ENCODE data around the gene NF2. TPM values are rescaled to one million over a fixed set of nuclear protein-coding genes. Genes with fewer than 3 reads are reported as not detected.

NF2 gene
- total and polyA plus RNA-seq, 2 of the 8 experiments (the other 6 are each of a cell fraction or from before 2014, with no cell fraction given): 17.6 to 53.6 TPM

DNA sequence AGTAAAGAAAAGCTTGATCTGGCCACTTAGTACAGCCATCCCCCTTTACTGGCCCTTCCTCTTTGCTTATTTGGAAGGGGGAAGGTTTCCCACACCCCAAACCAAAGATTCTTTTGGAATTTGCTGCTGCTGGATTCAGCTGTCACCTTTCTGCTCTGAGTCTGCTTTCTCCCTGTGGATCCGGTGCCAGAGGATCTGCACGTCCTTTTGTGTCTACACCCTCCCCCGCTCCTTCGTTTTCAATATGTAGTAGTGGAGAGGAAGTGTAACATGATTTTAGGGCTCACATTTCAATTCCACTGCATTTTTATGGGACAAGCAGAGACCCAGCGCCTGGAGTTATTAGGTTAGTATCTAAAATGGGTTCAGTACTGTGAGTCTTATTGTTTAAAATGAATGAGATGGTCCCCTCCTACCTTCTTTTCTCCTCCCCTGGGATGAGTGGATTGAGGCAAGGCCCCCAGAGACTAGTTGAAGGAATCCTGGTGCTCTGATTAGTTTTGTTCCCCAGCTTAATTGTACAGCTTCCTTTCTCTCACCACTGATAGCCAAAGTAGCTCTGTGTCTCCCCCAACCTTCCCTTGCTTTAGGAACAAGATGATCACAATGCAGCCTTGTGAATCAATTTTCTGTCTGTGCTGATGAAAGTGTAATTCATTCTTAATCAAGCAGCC is 85.9 kb downstream of the NF2 start:
- H2AK5ac ChIP-seq (ENCODE audit: low read depth, low read length): no peak overlapping the region
- H3K23me2 ChIP-seq (ENCODE audit: low read depth, low read length): no peaks in the 10 kb centered on the region
- no peak overlapping the region for H4K5ac ChIP-seq (ENCODE audit: insufficient read length, low read depth, low read length)
- H3K4ac ChIP-seq (replicated peaks; ENCODE audit: insufficient read length, low read depth, low read length): no peak overlapping the region
- no peak for DNase-seq (ENCODE audit: low read depth in 1 of 2, low spot score in 2 of 2)
- FAIRE-seq: no peak
- H3K4me2 ChIP-seq (ENCODE audit: insufficient read depth in 1 of 2, low read depth in 2 of 2, low read length in 2 of 2): peak overlapping the region in 1 of 2 experiments; percentile 47; a peak in 2 of 4 replicates
- no peak overlapping the region for H3K9ac ChIP-seq (replicated peaks in 1 of 4; ENCODE audit: extremely low read depth in 1 of 4, low read depth in 3 of 4, low read length in 3 of 4)
- H4K91ac ChIP-seq (replicated peaks; ENCODE audit: insufficient read length, low read length): no peak overlapping the region
- peaks cover 12 to 41% (median 28%) of the 10 kb centered on the region in 4 experiments for H3K4me1 ChIP-seq (replicated peaks in 1 of 4; ENCODE audit: control insufficient read depth in 3 of 4, insufficient read depth in 4 of 4, low read length in 3 of 4)
- no peaks in the 10 kb centered on the region; the same call in 1 of the 2 replicates for H3K79me1 ChIP-seq (ENCODE audit: low read depth, low read length)
- H3K56ac ChIP-seq (replicated peaks; ENCODE audit: insufficient read length, low read depth, low read length): no peak overlapping the region
- H2BK15ac ChIP-seq (ENCODE audit: low read length): no peak overlapping the region
- WGBS, 2 experiments (ENCODE audit: extremely low coverage in 1 of 2, insufficient coverage in 1 of 2, insufficient read length in 1 of 2, insufficient replicate concordance in 2 of 2, low coverage in 1 of 2, low lambda C conversion rate in 2 of 2, missing lambda C conversion rate in 1 of 2): 47% methylated on average over 5 of the region's 5 CpGs; no CpG with 5 or more reads in 1 of the 2 experiments
- TF ChIP-seq GTF2F1 (IDR thresholded peaks at IDR 0.05; ENCODE audit: borderline replicate concordance, low read depth, low read length) (no peak), BACH1 (IDR thresholded peaks at IDR 0.05; ENCODE audit: low read length) (no peak), BRCA1 (IDR thresholded peaks at IDR 0.05; ENCODE audit: low read depth, low read length) (no peak), CTCF (IDR thresholded peaks at IDR 0.05; ENCODE audit: control extremely low read depth in 1 of 3, insufficient read depth in 1 of 3, low read depth in 1 of 3, low read length in 3 of 3) (no peak)
- TF ChIP-seq, protein P1, sequence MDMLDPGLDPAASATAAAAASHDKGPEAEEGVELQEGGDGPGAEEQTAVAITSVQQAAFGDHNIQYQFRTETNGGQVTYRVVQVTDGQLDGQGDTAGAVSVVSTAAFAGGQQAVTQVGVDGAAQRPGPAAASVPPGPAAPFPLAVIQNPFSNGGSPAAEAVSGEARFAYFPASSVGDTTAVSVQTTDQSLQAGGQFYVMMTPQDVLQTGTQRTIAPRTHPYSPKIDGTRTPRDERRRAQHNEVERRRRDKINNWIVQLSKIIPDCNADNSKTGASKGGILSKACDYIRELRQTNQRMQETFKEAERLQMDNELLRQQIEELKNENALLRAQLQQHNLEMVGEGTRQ (IDR thresholded peaks at IDR 0.05; ENCODE audit: low read length): no peak
- no peak overlapping the region; the same call in 1 of the 2 replicates for H3K18ac ChIP-seq (ENCODE audit: extremely low read depth, low read length)
- H2BK20ac ChIP-seq (ENCODE audit: low read length): no peak overlapping the region
- H3K27me3 ChIP-seq (replicated peaks in 1 of 4; ENCODE audit: control insufficient read depth in 3 of 4, extremely low read depth in 1 of 4, insufficient read depth in 3 of 4, low read length in 3 of 4): no peaks in the 10 kb centered on the region
- H3K9me3 ChIP-seq (ENCODE audit: insufficient read depth in 2 of 2, low read depth in 1 of 2, low read length in 1 of 2): no peaks in the 10 kb centered on the region
- no peak overlapping the region for H2BK120ac ChIP-seq (replicated peaks; ENCODE audit: low read depth, low read length)
- H2BK12ac ChIP-seq (ENCODE audit: low read depth, low read length): no peak overlapping the region
- H3K27ac ChIP-seq (ENCODE audit: low read depth, low read length): no peak overlapping the region
- H3K79me2 ChIP-seq (ENCODE audit: control insufficient read depth in 1 of 2, insufficient read depth in 2 of 2, low read length in 2 of 2): no peaks in the 10 kb centered on the region
- no peak overlapping the region for H2AFZ ChIP-seq (ENCODE audit: low read length)
- no peak overlapping the region for H3K14ac ChIP-seq (ENCODE audit: insufficient read length)
- no peaks in the 10 kb centered on the region for H3K36me3 ChIP-seq (ENCODE audit: control insufficient read depth in 2 of 4, insufficient read depth in 4 of 4, low read length in 3 of 4)
- ChIA-PET POLR2A (ENCODE audit: partially characterized antibody) (interaction anchor here (1.0 to 2.5 kb wide), 4 partner anchors 10 to 97 kb away, joined by 3 to 6 read pairs (median 4); partner anchors contain the start of genes UQCR10 and ZMAT5), CTCF (ENCODE audit: partially characterized antibody) (interaction anchor here (0.6 to 6.5 kb wide), 42 partner anchors 8 to 551 kb away, joined by 3 to 60 read pairs (median 4); partner anchors contain the start of gene HORMAD2)
- H4K8ac ChIP-seq (ENCODE audit: extremely low read depth, insufficient read depth, low read length): no peak overlapping the region
- no peak overlapping the region for H3K23ac ChIP-seq (ENCODE audit: insufficient read length)
- peaks cover 0 to 3% of the 10 kb centered on the region in 2 experiments for H4K20me1 ChIP-seq (replicated peaks in 1 of 2; ENCODE audit: control insufficient read depth in 1 of 2, insufficient read depth in 2 of 2, low read length in 2 of 2)
- H3K4me3 ChIP-seq (ENCODE audit: extremely low read depth in 1 of 4, insufficient read depth in 2 of 4, low read depth in 3 of 4, low read length in 4 of 4): no peak overlapping the region
- H2BK5ac ChIP-seq (ENCODE audit: low read depth, low read length): peak overlapping the region; percentile 36; the same call in 1 of the 2 replicates
